Colonic mucosa (tissue), 4 donors: ENCODE results near the gene TMTC2. TPM values are rescaled to one million over a fixed set of nuclear protein-coding genes. Genes with fewer than 3 reads are reported as not detected.
A peak's percentile ranks its signal among the peaks of the same experiment; 100 is the strongest.

Experiments
- DNase-seq: peaks from one replicate; pipeline ENCODE4 v3.0.0-alpha.2; 2020
- H3K27ac ChIP-seq: fragments of 200-600 bp; one replicate; pipeline ENCODE4 v1.8.0; 2021
- H3K27me3 ChIP-seq: fragments of 200-600 bp; one replicate; pipeline ENCODE4 v1.8.0; 2021
- H3K36me3 ChIP-seq: fragments of 200-600 bp; one replicate; pipeline ENCODE4 v1.8.0; 2021
- H3K4me1 ChIP-seq: fragments of 200-600 bp; one replicate; pipeline ENCODE4 v1.8.0; 2021; ENCODE audit warnings: mild to moderate bottlenecking
- H3K4me3 ChIP-seq: fragments of 200-600 bp; one replicate; pipeline ENCODE4 v1.8.0; 2021
- H3K9ac ChIP-seq, 2 donors: one replicate each; pipeline ENCODE4 v1.7.0; 2013; ENCODE audit warnings: control low read depth in 2 of 2, low read depth in 2 of 2, low read length in 2 of 2
- H3K9me3 ChIP-seq: fragments of 200-600 bp; one replicate; pipeline ENCODE4 v1.8.0; 2021
- CTCF ChIP-seq: fragments of 200-600 bp; IDR thresholded peaks from one replicate; pipeline ENCODE4 v1.8.0; 2022; ENCODE audit warnings: antibody characterized with exemption, mild to moderate bottlenecking
- intact Hi-C: fragments of 100-400 bp; cut with DNase I; formaldehyde crosslinking; loops from one replicate; pipeline ENCODE4 v1.14.1; 2022
- total RNA-seq, 2 donors: library from RNA; stranded (reverse); fragmentation: NEBNext Ultra II Directional in 1 of 2; extraction: Animal tissue kit (Norgen Biotek cat#: 25700) in 1 of 2; gene quantifications; one replicate each; pipeline ENCODE4 v1.2.1, GENCODE V29; 2021
- donor health status: healthy.
- donor health status: DM: no; HTN: no; CAD: no.
- donor health status: DM: no; HTN: no; CAD: no.

TMTC2 gene
- total RNA-seq, 2 donors from 2014 or later = 12.2 to 20.6 TPM

DNA sequence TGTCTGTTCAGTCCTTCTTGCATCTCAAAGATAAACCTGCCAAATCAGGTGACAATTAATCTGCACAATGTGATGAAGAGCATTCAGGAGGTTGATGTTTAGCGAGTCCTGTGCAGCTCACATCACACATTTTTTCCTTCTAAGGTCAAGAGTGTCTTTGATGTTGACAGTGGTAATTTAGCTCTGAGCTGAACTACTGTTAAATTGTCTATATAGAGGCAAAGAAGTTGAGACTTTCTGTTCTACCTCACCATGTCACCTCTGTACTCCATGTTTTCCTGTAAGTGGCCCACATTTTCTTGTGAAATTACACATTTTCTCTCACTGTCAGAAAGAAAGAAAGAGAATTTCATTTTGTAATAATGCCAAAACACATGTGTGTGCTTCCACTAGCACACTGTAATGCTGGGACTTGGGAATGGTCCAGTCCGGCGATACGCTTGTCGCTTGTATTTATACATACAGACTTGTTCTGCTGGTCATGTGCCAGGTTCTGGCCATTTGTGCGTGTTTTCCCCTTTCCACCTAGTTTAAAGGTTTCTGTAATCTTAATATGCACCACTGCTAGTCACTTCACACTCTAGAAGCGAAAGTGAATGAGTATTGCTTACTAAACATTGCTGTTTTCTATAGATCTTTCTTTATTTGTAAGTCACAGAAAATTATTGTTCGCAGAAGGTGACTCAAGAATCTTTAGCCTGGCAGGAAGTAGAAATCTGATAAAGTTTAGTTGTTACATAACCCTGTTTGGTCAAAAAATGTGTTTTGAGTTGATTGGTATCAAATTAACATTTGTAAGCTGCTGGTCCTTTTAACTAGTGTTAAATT is 328.9 kb downstream of the TMTC2 start:
- no peaks in the 10 kb centered on the region for H3K9me3 ChIP-seq
- H3K36me3 ChIP-seq = no peaks in the 10 kb centered on the region
- intact Hi-C loops = no loop called here
- H3K27me3 ChIP-seq = no peaks in the 10 kb centered on the region
- no peak for TF ChIP-seq CTCF
- no peaks in the 10 kb centered on the region for H3K4me1 ChIP-seq
- no peak for DNase-seq
- no peak overlapping the region for H3K27ac ChIP-seq
- no peak overlapping the region for H3K4me3 ChIP-seq
- H3K9ac ChIP-seq = no peak overlapping the region

DNA sequence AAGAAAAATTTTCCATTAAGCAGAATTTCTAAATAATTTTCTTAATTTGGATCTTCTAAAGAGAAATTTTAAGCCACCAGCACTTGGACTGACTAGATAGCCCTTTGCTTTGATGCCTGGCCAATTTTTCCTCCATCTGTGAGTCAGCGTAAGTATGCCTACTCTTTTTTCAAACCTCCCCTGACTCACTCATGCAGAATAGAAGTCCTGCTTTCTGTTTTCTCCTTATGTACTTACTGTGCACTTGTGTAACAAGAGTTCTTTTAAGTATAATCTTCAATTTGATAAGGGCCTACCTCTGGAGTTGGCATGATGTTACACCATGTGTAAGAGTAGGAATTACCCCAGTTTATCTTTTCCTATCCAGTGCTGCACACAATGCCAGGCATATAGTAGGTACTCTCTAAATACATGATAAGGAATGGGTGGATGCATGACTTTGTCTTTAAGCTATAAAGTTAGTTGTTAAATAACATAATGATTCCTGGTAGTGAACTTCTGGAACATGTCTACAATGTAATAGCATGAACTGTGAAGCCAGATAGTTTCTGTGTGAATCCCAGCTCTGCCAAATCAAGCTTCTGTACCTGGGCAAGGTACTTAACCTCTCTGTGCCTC is 329.6 kb downstream of the TMTC2 start:
- H3K9me3 ChIP-seq = no peaks in the 10 kb centered on the region
- no peaks in the 10 kb centered on the region for H3K4me1 ChIP-seq
- TF ChIP-seq CTCF = no peak
- DNase-seq = no peak
- H3K27ac ChIP-seq = peak overlapping the region; percentile 11
- no peak overlapping the region for H3K9ac ChIP-seq
- no peaks in the 10 kb centered on the region for H3K36me3 ChIP-seq
- H3K4me3 ChIP-seq = no peak overlapping the region
- intact Hi-C loops = no loop called here
- no peaks in the 10 kb centered on the region for H3K27me3 ChIP-seq

GRCh38 chr12:83016991-83017390 is 330.3 kb downstream of the TMTC2 start:
- Histone ChIP-seq H3K9ac (no peak overlapping the region), H3K27me3 (no peaks in the 10 kb centered on the region), H3K4me1 (no peaks in the 10 kb centered on the region), H3K27ac (peak overlapping the region; percentile 11), H3K36me3 (no peaks in the 10 kb centered on the region), H3K4me3 (no peak overlapping the region), H3K9me3 (no peaks in the 10 kb centered on the region)
- DNase-seq = no peak
- TF ChIP-seq CTCF = no peak
- intact Hi-C loops = no loop called here

DNA sequence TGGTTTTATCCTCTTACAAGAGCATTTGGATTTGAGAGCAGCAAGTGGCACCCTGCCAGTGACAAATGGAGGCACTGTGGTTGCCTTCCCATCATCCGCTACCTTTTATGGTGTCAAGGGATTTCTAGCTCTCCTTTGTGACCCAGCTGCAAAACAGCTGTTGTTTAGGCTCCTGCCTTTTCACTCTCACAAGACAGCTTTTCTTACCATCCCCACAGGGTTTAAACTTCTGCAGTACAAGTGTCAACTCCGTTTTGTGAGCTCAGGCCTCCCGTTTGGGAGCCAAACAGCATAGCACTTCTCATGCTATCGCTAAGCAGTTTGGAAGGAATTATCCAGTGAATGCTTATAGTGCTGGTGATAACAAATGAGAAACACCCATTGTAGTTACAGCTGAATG is 331.4 kb downstream of the TMTC2 start:
- TF ChIP-seq CTCF = no peak
- H3K27ac ChIP-seq = no peak overlapping the region
- no peaks in the 10 kb centered on the region for H3K36me3 ChIP-seq
- peak; percentile 22 for DNase-seq
- intact Hi-C loops = no loop called here
- H3K9me3 ChIP-seq = no peaks in the 10 kb centered on the region
- no peaks in the 10 kb centered on the region for H3K4me1 ChIP-seq
- H3K4me3 ChIP-seq = no peak overlapping the region
- H3K27me3 ChIP-seq = no peaks in the 10 kb centered on the region
- H3K9ac ChIP-seq = no peak overlapping the region

DNA sequence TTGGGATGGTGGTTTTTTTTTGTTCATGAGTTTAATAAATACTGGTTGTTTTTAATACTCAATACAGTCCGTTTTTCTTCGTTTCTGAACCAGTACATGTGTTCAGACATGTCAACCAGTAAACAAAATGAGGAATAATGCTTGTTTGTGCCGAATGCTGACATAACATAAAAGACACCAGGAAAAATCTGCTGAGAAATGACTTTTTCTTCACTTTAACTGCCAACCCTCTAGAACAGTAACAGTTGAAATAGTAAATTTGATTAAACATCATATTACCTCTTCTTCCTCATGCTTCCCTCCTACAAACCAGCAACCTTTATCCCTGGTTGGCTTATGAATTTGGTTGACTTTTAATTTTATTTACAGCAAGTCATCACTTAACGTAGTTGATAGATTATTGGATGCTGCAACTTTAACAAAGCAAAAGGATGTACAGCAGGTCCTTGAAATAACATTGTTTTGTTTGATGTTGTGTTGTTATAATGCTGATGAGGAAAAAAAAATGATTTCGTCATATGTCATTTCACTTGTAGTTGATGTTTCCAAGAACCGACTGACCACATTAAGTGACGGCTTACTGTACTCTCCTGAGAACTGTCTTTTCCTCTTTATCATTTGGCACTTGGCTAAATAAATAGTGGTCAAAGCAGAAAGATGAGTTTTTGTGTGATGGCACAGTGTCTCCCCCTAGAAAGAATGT is 340.5 kb downstream of the TMTC2 start:
- Histone ChIP-seq H3K36me3 (no peaks in the 10 kb centered on the region), H3K9ac (no peak overlapping the region), H3K4me3 (no peak overlapping the region), H3K27ac (no peak overlapping the region), H3K9me3 (no peaks in the 10 kb centered on the region), H3K4me1 (no peaks in the 10 kb centered on the region), H3K27me3 (no peaks in the 10 kb centered on the region)
- no peak for DNase-seq
- TF ChIP-seq CTCF = no peak
- intact Hi-C loops = no loop called here
